GM12872 (cell line): ENCODE results near the gene MYRF.

Experiments used
- CTCF ChIP-seq: IDR thresholded peaks from 3 replicates; pipeline ENCODE4 v1.5.1; 2011; ENCODE audit warnings: low read depth, mild to moderate bottlenecking, low read length, moderate library complexity; ENCODE audit not compliant: insufficient read depth

The MYRF gene

GRCh38 chr11:61710019-61710418 is 42.4 kb upstream of the MYRF start:
- no peak for TF ChIP-seq CTCF

- TF ChIP-seq CTCF = no peak
Measured at GRCh38 chr11:61711037-61711436, 41.4 kb upstream of the MYRF start.

GRCh38 chr11:61711498-61711897 is 40.9 kb upstream of the MYRF start:
- TF ChIP-seq CTCF = no peak

GRCh38 chr11:61712314-61712713 is 40.1 kb upstream of the MYRF start:
- TF ChIP-seq CTCF = no peak

- TF ChIP-seq CTCF = no peak
Measured at GRCh38 chr11:61712846-61713245, 39.6 kb upstream of the MYRF start.

- no peak for TF ChIP-seq CTCF
Measured at GRCh38 chr11:61713464-61713863, 39.0 kb upstream of the MYRF start.

- TF ChIP-seq CTCF = no peak
Measured at GRCh38 chr11:61713906-61714305, 38.5 kb upstream of the MYRF start.

GRCh38 chr11:61714316-61714715 is 38.1 kb upstream of the MYRF start:
- TF ChIP-seq CTCF = no peak
